ENCODE measurements around the gene RPS6KL1. TPM values are rescaled to one million over a fixed set of nuclear protein-coding genes. Genes with fewer than 3 reads are reported as not detected.

RPS6KL1 gene
- total RNA-seq, 1 experiment from 2014 or later: 16.4 TPM

DNA sequence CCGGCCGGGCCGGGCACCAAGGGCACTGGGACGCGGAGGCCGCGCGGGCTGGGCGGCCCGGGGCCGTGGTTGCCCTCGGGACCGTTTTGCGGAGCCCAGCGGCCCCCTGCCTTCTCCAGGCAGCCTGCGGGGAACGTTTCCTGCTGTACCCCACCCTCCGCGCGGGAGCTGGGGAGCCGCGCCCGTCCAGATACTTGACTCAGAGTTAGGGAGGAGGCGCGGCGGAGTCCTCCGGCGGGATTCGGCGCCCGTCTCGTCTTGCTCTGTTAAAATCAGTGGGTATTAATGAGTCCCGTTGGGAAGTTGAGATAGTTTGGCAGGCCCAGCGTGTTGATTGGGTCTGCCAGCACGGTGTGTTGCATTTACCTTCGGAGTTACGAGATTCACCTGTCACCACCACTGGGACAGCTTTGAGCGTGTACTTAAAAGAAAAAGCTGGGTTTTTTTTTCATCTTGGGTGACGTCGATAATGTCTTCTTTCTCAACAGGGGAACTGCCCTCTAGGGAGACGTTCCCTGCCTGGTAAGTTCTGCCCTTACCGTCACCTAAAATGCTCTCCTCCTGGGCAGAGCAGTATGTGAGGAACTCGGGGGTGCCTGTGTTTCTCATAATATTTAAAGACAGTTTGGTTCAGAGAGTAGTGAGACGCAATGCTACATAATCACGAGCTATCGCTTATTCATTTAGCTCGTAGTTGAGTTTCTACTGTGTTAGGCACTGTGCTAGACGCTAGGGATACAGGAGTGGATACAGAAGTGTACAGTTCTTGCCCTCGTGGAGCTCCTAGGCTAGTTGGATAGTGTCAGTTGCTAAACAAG is 40.7 kb downstream of the RPS6KL1 start:
- DNase-seq: peak; percentile 42
- intact Hi-C loops (cut with micrococcal nuclease; ENCODE audit: unreplicated experiment): no loop called here
- Mint-ChIP-seq H3K9me3 (ENCODE audit: low read depth, unreplicated experiment) (no peaks in the 10 kb centered on the region), H3K27me3 (ENCODE audit: unreplicated experiment) (no peaks in the 10 kb centered on the region), H3K4me3 (ENCODE audit: low read depth, unreplicated experiment) (peak overlapping the region; percentile 95), H3K4me1 (ENCODE audit: low read depth, unreplicated experiment) (peaks cover 49% of the 10 kb centered on the region), H3K27ac (ENCODE audit: unreplicated experiment) (peak overlapping the region; percentile 92), H3K36me3 (ENCODE audit: insufficient read depth, unreplicated experiment) (peaks cover 42% of the 10 kb centered on the region)
- CTCF ChIA-PET: interaction anchor here (0.6 to 1.6 kb wide), 2 partner anchors 21 to 1802 kb away, joined by 3 to 12 read pairs; no protein-coding TSS in a partner anchor
- BruUV-seq (replicated peaks): TSS peak; percentile 35
- TF ChIP-seq, protein P1, sequence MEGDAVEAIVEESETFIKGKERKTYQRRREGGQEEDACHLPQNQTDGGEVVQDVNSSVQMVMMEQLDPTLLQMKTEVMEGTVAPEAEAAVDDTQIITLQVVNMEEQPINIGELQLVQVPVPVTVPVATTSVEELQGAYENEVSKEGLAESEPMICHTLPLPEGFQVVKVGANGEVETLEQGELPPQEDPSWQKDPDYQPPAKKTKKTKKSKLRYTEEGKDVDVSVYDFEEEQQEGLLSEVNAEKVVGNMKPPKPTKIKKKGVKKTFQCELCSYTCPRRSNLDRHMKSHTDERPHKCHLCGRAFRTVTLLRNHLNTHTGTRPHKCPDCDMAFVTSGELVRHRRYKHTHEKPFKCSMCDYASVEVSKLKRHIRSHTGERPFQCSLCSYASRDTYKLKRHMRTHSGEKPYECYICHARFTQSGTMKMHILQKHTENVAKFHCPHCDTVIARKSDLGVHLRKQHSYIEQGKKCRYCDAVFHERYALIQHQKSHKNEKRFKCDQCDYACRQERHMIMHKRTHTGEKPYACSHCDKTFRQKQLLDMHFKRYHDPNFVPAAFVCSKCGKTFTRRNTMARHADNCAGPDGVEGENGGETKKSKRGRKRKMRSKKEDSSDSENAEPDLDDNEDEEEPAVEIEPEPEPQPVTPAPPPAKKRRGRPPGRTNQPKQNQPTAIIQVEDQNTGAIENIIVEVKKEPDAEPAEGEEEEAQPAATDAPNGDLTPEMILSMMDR (IDR thresholded peaks at IDR 0.05; ENCODE audit: unreplicated experiment): no peak

DNA sequence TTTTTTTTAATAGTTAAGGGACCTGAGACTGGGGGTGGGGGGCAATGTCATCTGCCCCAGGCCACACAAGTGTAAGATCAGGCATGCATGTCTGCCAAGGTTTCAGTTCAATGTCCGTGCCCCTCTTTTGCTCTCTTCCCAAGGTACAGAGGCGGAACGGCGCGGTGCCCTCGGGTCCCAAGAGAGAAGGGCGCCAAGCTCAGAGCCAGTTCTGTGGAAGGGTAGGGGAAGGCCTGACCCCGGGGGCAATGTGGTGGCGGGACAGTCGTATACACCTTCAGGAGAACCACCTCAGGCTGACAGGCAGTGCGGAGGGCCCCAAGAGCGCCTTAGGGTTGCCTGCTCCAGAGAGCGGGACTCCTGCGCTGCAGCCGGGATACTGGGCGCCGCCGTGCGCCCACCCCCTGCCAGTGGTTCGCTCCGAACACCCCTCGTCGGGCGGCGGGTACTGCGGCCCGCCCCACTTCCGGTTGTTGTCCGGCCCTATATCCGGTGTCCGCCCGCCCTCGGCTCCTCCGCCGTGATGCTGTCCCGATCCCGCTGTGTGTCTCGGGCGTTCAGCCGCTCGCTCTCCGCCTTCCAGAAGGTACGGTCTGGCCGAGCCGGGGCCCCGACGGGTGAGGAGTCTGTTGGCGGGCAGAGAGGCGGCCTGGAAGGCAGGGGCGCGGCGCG is 41.5 kb downstream of the RPS6KL1 start, which contains the start of gene DLST:
Gene DLST (plus strand): TSS at position 486 of the 672 bp plus-strand sequence. CDS start 38 bp downstream, at position 524.
- H3K9me3 Mint-ChIP-seq (ENCODE audit: low read depth, unreplicated experiment): no peaks in the 10 kb centered on the region
- peaks cover 41% of the 10 kb centered on the region for H3K36me3 Mint-ChIP-seq (ENCODE audit: insufficient read depth, unreplicated experiment)
- H3K27ac Mint-ChIP-seq (ENCODE audit: unreplicated experiment): peak within 1 kb of the TSS; percentile 92
- H3K4me3 Mint-ChIP-seq (ENCODE audit: low read depth, unreplicated experiment): peak within 1 kb of the TSS; percentile 95
- H3K4me1 Mint-ChIP-seq (ENCODE audit: low read depth, unreplicated experiment): peaks cover 49% of the 10 kb centered on the region
- TF ChIP-seq, protein P1 (IDR thresholded peaks at IDR 0.05; ENCODE audit: unreplicated experiment): no peak
- H3K27me3 Mint-ChIP-seq (ENCODE audit: unreplicated experiment): no peaks in the 10 kb centered on the region
- DNase-seq: peak; percentile 92
- intact Hi-C loops (cut with micrococcal nuclease; ENCODE audit: unreplicated experiment): no loop called here
- BruUV-seq (replicated peaks): no TSS peak
- CTCF ChIA-PET: interaction anchor here (0.6 to 1.6 kb wide), 3 partner anchors 9 to 21 kb away, joined by 3 to 12 read pairs (median 3); no protein-coding TSS in a partner anchor

DNA sequence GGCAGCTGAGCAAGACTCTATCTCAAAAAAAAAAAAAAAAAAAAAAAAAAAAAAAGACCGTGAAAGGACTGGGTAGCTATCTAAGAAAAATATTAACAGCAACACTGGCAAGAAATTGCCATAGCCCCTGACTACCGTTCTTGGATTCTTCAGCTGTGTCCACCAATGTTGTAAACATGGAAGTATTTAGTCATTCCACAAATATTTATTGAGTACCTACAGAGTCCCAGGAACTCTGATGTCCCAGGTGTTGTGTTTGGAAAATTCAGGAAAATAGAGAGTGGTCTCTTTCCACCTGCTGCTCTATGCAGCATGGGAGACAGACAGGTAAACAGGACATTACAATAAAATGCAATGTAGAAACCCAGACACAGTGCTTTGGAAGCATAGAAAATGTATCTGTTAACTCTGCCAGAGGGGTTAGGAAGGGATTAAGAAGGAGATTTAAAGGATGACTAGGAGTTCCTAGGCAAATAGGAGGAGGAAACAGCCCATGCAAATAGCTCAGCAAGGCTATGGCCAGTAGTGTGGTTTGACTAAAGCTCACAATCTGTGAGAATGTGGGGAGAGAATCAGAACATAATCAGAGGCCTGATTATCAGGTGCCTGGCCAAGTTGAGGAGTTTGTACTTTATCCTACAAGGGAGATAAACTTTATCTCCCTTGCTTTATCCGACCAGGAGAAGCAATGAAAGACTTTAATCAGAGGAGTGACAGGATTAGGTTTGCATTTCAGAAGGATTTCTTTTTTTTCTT is 43.5 kb downstream of the RPS6KL1 start:
- TF ChIP-seq, protein P1 (IDR thresholded peaks at IDR 0.05; ENCODE audit: unreplicated experiment): no peak

More for the DNA sequence above, 43.5 kb downstream of the RPS6KL1 start:
- CTCF ChIA-PET: interaction anchor here (0.6 to 1.4 kb wide), 7 partner anchors 209 to 1786 kb away, joined by 4 to 8 read pairs (median 5); no protein-coding TSS in a partner anchor
- Mint-ChIP-seq H3K4me3 (ENCODE audit: low read depth, unreplicated experiment) (no peak overlapping the region), H3K27ac (ENCODE audit: unreplicated experiment) (no peak overlapping the region), H3K4me1 (ENCODE audit: low read depth, unreplicated experiment) (peaks cover 30% of the 10 kb centered on the region), H3K9me3 (ENCODE audit: low read depth, unreplicated experiment) (no peaks in the 10 kb centered on the region), H3K36me3 (ENCODE audit: insufficient read depth, unreplicated experiment) (peaks cover 37% of the 10 kb centered on the region), H3K27me3 (ENCODE audit: unreplicated experiment) (no peaks in the 10 kb centered on the region)
- intact Hi-C loops (cut with micrococcal nuclease; ENCODE audit: unreplicated experiment): no loop called here
- BruUV-seq (replicated peaks): no TSS peak
- no peak for DNase-seq

All from Calu3 (cell line).